ENCODE results near the gene NUAK1. TPM values are rescaled to one million over a fixed set of nuclear protein-coding genes. Genes with fewer than 3 reads are reported as not detected.

The NUAK1 gene
- total RNA-seq, 2 experiments from 2014 or later: not detected

DNA sequence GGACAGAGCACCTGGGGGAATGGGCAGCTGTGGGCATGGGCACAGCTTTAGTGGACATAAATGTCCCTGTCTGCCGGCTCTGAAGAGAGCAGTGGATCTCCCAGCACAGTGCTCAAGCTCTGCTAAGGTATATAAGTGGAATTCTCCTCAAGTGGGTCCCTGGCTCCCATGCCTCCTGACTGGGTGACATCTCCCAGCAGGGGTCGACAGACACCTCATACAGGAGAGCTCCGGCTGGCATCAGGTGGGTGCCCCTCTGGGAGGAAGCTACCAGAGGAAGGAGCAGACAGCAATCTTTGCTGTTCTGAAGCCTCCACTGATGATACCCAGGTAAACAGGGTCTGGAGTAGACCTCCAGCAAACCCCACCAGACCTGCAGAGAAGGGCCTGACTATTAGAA lies 25.0 kb upstream of the NUAK1 start:
- peaks cover 1% of the 10 kb centered on the region for H3K9me3 Mint-ChIP-seq
- POLR2A ChIA-PET: no interaction called here
- H3K4me1 Mint-ChIP-seq: no peaks in the 10 kb centered on the region
- H3K4me3 Mint-ChIP-seq: no peak overlapping the region
- H3K27ac Mint-ChIP-seq: no peak overlapping the region
- H3K36me3 Mint-ChIP-seq (ENCODE audit: low read depth): no peaks in the 10 kb centered on the region
- DNase-seq: no peak
- peaks cover 33% of the 10 kb centered on the region for H3K27me3 Mint-ChIP-seq
- CTCF ChIA-PET: interaction anchor here (1.3 kb wide), 1 partner anchor 27 kb away, joined by 3 read pairs; no protein-coding TSS in a partner anchor

DNA sequence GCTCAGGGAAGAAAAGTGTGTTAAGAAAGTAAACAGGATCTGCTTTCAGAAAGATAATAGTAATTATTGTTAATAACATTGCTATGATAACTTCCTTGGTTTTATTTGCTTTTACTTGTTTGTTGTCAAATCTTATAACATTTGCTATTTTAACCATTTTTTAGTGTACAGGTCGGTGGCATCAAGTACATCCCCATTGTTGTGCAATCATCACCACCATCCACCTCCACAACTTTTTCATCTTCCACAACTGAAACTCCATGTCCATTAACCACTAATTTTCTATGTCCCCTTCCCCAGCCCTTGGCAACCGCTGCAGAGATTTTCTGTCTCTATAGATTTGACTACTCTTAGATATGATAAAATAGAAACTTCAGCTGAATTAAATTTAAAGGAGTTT lies 22.7 kb upstream of the NUAK1 start:
- Mint-ChIP-seq H3K27me3 (peaks cover 22% of the 10 kb centered on the region), H3K36me3 (ENCODE audit: low read depth) (no peaks in the 10 kb centered on the region), H3K4me3 (no peak overlapping the region), H3K9me3 (no peaks in the 10 kb centered on the region), H3K27ac (no peak overlapping the region), H3K4me1 (no peaks in the 10 kb centered on the region)
- POLR2A ChIA-PET: no interaction called here
- CTCF ChIA-PET: interaction anchor here (1.7 kb wide), 1 partner anchor 12 kb away, joined by 5 read pairs; no protein-coding TSS in a partner anchor
- no peak for DNase-seq

DNA sequence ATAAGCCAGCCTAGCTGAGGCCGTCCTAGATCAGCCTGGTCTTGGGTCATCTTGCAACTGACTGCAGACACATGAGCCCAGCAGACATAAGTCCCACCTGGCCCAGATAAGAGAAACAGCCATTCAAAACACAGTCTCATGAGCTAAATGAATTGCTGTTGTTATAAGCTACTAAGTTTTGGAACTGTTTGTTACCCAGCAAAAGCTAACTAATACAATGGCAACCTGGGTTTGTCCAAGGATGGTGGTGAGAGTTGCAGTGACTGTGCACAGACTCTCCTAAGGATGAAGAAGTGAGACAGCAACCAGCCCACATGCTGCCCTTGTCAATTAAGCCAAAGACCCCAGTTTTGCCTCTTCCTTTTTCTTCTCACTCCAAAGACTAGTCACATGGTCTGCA lies 22.2 kb upstream of the NUAK1 start:
- Mint-ChIP-seq H3K36me3 (ENCODE audit: low read depth) (no peaks in the 10 kb centered on the region), H3K4me3 (no peak overlapping the region)
- POLR2A ChIA-PET: no interaction called here

DNA sequence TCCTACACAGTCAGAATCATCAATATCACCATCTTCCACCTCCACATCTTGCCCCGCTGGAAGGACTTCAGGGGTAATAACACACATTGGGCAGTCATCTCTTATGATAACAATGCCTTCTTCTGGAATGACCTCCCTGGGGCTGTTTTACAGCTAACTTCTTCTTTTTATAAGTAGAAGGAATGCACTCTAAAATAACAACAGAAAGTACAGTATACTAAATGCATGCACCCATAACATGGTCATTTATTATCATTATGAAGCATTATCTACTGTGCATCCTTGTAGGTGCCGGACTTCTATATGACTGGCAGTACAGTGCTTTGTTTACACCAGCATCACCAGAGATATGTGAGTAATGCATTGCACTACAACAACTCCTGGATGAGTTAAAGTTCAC lies 19.0 kb upstream of the NUAK1 start:
- H3K9me3 Mint-ChIP-seq: no peaks in the 10 kb centered on the region
- H3K27ac Mint-ChIP-seq: no peak overlapping the region
- H3K36me3 Mint-ChIP-seq (ENCODE audit: low read depth): no peaks in the 10 kb centered on the region
- no peak for DNase-seq
- H3K27me3 Mint-ChIP-seq: peaks cover 16% of the 10 kb centered on the region
- ChIA-PET POLR2A (no interaction called here), CTCF (interaction anchor here (1.2 kb wide), 1 partner anchor 737 kb away, joined by 3 read pairs; no protein-coding TSS in a partner anchor)
- no peaks in the 10 kb centered on the region for H3K4me1 Mint-ChIP-seq
- H3K4me3 Mint-ChIP-seq: no peak overlapping the region

More for the DNA sequence above, 22.2 kb upstream of the NUAK1 start:
- no peak overlapping the region for H3K27ac Mint-ChIP-seq
- H3K27me3 Mint-ChIP-seq: peaks cover 19% of the 10 kb centered on the region
- no peak for DNase-seq
- no peaks in the 10 kb centered on the region for H3K9me3 Mint-ChIP-seq
- CTCF ChIA-PET: interaction anchor here (1.4 to 1.7 kb wide), 2 partner anchors 11 to 24 kb away, joined by 4 to 5 read pairs; no protein-coding TSS in a partner anchor
- H3K4me1 Mint-ChIP-seq: no peaks in the 10 kb centered on the region

- no peak overlapping the region for H3K4me3 Mint-ChIP-seq
- H3K9me3 Mint-ChIP-seq: no peaks in the 10 kb centered on the region
- POLR2A ChIA-PET: no interaction called here
- peaks cover 26% of the 10 kb centered on the region for H3K27me3 Mint-ChIP-seq
- H3K4me1 Mint-ChIP-seq: no peaks in the 10 kb centered on the region
- CTCF ChIA-PET: no interaction called here
- no peaks in the 10 kb centered on the region for H3K36me3 Mint-ChIP-seq (ENCODE audit: low read depth)
- no peak for DNase-seq
- no peak overlapping the region for H3K27ac Mint-ChIP-seq
These were observed 16.1 kb upstream of the NUAK1 start for GRCh38 chr12:106154751-106155273.

DNA sequence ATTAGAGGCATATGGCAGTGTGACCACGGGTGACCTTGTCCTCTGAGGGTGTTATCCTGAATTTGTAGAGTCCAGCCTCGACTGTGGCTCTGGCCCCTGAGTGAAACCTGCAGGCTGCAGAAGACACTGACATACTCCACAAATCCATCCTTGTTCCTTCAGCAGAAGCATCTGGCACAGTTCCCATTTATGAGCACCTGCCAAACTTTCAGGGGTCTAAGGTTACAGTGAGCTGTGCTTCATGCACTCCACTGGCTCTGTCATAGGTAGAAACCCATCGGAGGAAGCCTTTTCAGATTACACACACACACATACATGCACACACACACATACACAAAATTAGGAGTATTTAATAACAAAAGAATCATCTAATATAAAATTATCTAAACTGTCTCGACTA lies 13.6 kb upstream of the NUAK1 start:
- H3K4me3 Mint-ChIP-seq: no peak overlapping the region
- H3K27me3 Mint-ChIP-seq: peaks cover 31% of the 10 kb centered on the region
- CTCF ChIA-PET: no interaction called here
- POLR2A ChIA-PET: no interaction called here
- H3K9me3 Mint-ChIP-seq: no peaks in the 10 kb centered on the region
- H3K27ac Mint-ChIP-seq: no peak overlapping the region
- no peak for DNase-seq
- H3K4me1 Mint-ChIP-seq: no peaks in the 10 kb centered on the region
- no peaks in the 10 kb centered on the region for H3K36me3 Mint-ChIP-seq (ENCODE audit: low read depth)

- peaks cover under 1% of the 10 kb centered on the region for H3K4me1 Mint-ChIP-seq
- no peak overlapping the region for H3K27ac Mint-ChIP-seq
- H3K36me3 Mint-ChIP-seq (ENCODE audit: low read depth): no peaks in the 10 kb centered on the region
- ChIA-PET POLR2A (no interaction called here), CTCF (interaction anchor here (2.9 kb wide), 1 partner anchor 14 kb away, joined by 13 read pairs; no protein-coding TSS in a partner anchor)
- no peak for DNase-seq
- H3K9me3 Mint-ChIP-seq: no peaks in the 10 kb centered on the region
- no peak overlapping the region for H3K4me3 Mint-ChIP-seq
- peaks cover 38% of the 10 kb centered on the region for H3K27me3 Mint-ChIP-seq
These were observed 11.8 kb upstream of the NUAK1 start for GRCh38 chr12:106150555-106150954.

DNA sequence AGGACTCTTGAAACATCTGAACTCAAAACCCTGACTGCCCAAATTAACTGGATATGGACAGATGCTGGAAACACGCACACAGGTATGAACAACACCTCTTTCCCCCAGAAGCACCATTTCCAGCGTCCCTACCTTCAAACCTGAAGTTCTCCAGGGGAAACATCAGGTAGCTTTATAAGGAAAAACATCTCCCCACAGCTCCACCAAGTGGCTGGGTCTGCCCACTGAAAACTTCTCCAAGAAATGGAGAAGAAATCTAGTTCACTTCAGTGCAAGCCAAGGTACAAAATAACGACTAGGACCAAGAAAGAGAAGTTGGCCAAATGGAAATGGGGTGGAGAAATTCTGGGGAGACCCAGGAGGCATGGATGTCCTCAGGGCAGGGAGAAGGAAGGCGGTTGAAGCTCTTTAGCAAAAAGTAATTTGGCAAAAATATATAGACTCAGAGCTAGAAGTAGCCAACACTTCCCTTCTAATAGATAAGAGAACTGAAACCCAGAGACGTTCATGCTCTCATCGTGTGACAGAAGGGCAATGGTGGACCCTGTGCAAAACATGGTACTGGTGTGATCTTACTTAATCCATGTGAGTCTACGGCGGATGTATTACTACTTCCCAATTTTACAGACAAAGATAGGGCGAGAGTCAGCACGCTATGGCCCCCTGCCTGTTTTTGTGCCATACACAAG lies 10.5 kb upstream of the NUAK1 start:
- CTCF ChIA-PET: interaction anchor here (1.0 to 2.9 kb wide), 6 partner anchors 12 to 729 kb away, joined by 3 to 13 read pairs (median 4); no protein-coding TSS in a partner anchor
- Mint-ChIP-seq H3K4me1 (peaks cover 8% of the 10 kb centered on the region), H3K9me3 (no peaks in the 10 kb centered on the region)

DNA sequence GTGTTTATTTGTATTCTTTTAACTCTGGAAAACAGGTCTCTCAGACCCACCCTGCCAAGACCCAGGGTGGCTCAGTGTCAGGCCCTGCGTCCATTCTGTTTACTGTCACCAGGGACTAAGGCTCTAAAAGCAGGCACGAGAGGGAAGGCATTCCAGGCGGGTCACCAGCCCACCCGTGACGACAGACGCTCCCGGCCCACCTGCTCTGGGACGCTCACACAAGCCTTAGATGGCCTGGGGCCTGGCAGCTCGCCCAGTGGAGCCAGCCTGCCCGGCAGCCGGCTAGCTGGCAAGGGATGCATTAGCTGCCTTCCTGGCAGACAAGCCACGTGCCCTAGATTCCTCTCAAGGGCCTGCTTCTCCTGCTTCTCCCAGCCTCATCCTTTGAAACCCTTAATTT lies 9.2 kb upstream of the NUAK1 start:
- peaks cover 36% of the 10 kb centered on the region for H3K27me3 Mint-ChIP-seq
- CTCF ChIA-PET: interaction anchor here (1.2 to 2.9 kb wide), 2 partner anchors 12 to 76 kb away, joined by 3 to 13 read pairs; no protein-coding TSS in a partner anchor
- no peak for DNase-seq
- no peak overlapping the region for H3K27ac Mint-ChIP-seq
- no peak overlapping the region for H3K4me3 Mint-ChIP-seq
- H3K9me3 Mint-ChIP-seq: no peaks in the 10 kb centered on the region
- H3K4me1 Mint-ChIP-seq: peaks cover 8% of the 10 kb centered on the region
- POLR2A ChIA-PET: no interaction called here
- no peaks in the 10 kb centered on the region for H3K36me3 Mint-ChIP-seq (ENCODE audit: low read depth)

More for the DNA sequence above, 10.5 kb upstream of the NUAK1 start:
- no peak overlapping the region for H3K4me3 Mint-ChIP-seq
- H3K27ac Mint-ChIP-seq: no peak overlapping the region
- H3K36me3 Mint-ChIP-seq (ENCODE audit: low read depth): no peaks in the 10 kb centered on the region
- DNase-seq: no peak
- POLR2A ChIA-PET: no interaction called here
- H3K27me3 Mint-ChIP-seq: peaks cover 40% of the 10 kb centered on the region

GRCh38 chr12:106146987-106147386 lies 8.2 kb upstream of the NUAK1 start:
- H3K4me1 Mint-ChIP-seq: peaks cover 8% of the 10 kb centered on the region
- CTCF ChIA-PET: interaction anchor here (1.5 kb wide), 1 partner anchor 10 kb away, joined by 3 read pairs; no protein-coding TSS in a partner anchor
- no peak overlapping the region for H3K27ac Mint-ChIP-seq
- POLR2A ChIA-PET: no interaction called here
- no peak for DNase-seq
- H3K27me3 Mint-ChIP-seq: peaks cover 36% of the 10 kb centered on the region
- no peaks in the 10 kb centered on the region for H3K9me3 Mint-ChIP-seq
- no peak overlapping the region for H3K4me3 Mint-ChIP-seq
- no peaks in the 10 kb centered on the region for H3K36me3 Mint-ChIP-seq (ENCODE audit: low read depth)

- ChIA-PET CTCF (interaction anchor here (1.5 kb wide), 2 partner anchors 9 kb away, joined by 3 to 5 read pairs; no protein-coding TSS in a partner anchor), POLR2A (no interaction called here)
- H3K9me3 Mint-ChIP-seq: no peaks in the 10 kb centered on the region
- no peaks in the 10 kb centered on the region for H3K36me3 Mint-ChIP-seq (ENCODE audit: low read depth)
- H3K27ac Mint-ChIP-seq: no peak overlapping the region
- peaks cover 44% of the 10 kb centered on the region for H3K27me3 Mint-ChIP-seq
- no peak for DNase-seq
- no peak overlapping the region for H3K4me3 Mint-ChIP-seq
- H3K4me1 Mint-ChIP-seq: peaks cover 8% of the 10 kb centered on the region
These were observed 7.0 kb upstream of the NUAK1 start for GRCh38 chr12:106145539-106146447.

- CTCF ChIA-PET: interaction anchor here (1.5 kb wide), 1 partner anchor 9 kb away, joined by 5 read pairs; no protein-coding TSS in a partner anchor
- POLR2A ChIA-PET: no interaction called here
- peaks cover 48% of the 10 kb centered on the region for H3K27me3 Mint-ChIP-seq
- no peak overlapping the region for H3K27ac Mint-ChIP-seq
- DNase-seq: no peak
- H3K36me3 Mint-ChIP-seq (ENCODE audit: low read depth): no peaks in the 10 kb centered on the region
- peaks cover 10% of the 10 kb centered on the region for H3K4me1 Mint-ChIP-seq
- no peak overlapping the region for H3K4me3 Mint-ChIP-seq
- H3K9me3 Mint-ChIP-seq: no peaks in the 10 kb centered on the region
These were observed 6.1 kb upstream of the NUAK1 start for GRCh38 chr12:106144847-106145246.
